B cell (primary cell): ENCODE measurements around the gene MCF2L. TPM values are rescaled to one million over a fixed set of nuclear protein-coding genes. Genes with fewer than 3 reads are reported as not detected.

ENCODE experiments used
- ATAC-seq: fragments of 200-7000 bp; cut with Tn5 transposase; one replicate; pipeline ENCODE4 v1.10.0; 2021; ENCODE audit warnings: low read depth, mild to moderate bottlenecking, moderate number of reproducible peaks, moderate library complexity
- CTCF ChIA-PET: fragments of 350-600 bp; sonication (Branson Sonifier 250); formaldehyde crosslinking; loops from one replicate; lab custom pipeline; 2021; ENCODE audit warnings: antibody characterized with exemption, inconsistent platforms; lab: Charles Lee
- POLR2A ChIA-PET: fragments of 350-600 bp; sonication (Branson Sonifier 250); formaldehyde crosslinking; loops from one replicate; lab custom pipeline; 2021; ENCODE audit warnings: antibody characterized with exemption; lab: Charles Lee
- DNase-seq: peaks from one replicate; pipeline ENCODE4 v3.0.0; 2013
- H2AFZ ChIP-seq: 2 replicates; pipeline ENCODE4 v1.6.1; 2012; ENCODE audit warnings: mild to moderate bottlenecking, low read depth, low read length; ENCODE audit not compliant: insufficient read depth, poor library complexity, severe bottlenecking
- H3K27ac ChIP-seq, 2 donors: 1 replicate in 1 of 2; 2 replicates in 1 of 2; pipeline ENCODE4 v1.5.1; 2012 to 2013; ENCODE audit warnings: low read length in 2 of 2, mild to moderate bottlenecking in 2 of 2, moderate library complexity in 1 of 2
- H3K27me3 ChIP-seq, 4 experiments: fragments of 200-600 bp in 1 of 4; sonication (generic) in 1 of 4; replicated peaks in 1 of 4; 1 replicate in 2 of 4; 2 replicates in 2 of 4; pipeline versions ENCODE4 v1.6.1 to v1.7.0; 2013 to 2016; ENCODE audit warnings: low read length in 3 of 4, mild to moderate bottlenecking in 2 of 4, mixed read lengths in 1 of 4, moderate library complexity in 1 of 4; ENCODE audit not compliant: insufficient read depth in 4 of 4, control insufficient read depth in 3 of 4; ENCODE audit errors: control extremely low read depth in 1 of 4
- H3K36me3 ChIP-seq, 2 experiments: replicated peaks in 1 of 2; 1 replicate in 1 of 2; 2 replicates in 1 of 2; pipeline versions ENCODE4 v1.6.1 to v1.7.1; 2013; ENCODE audit warnings: low read length in 1 of 2; ENCODE audit not compliant: insufficient read depth in 2 of 2, control insufficient read depth in 1 of 2; ENCODE audit errors: control extremely low read depth in 1 of 2, extremely low read depth in 1 of 2
- H3K4me1 ChIP-seq, 2 donors: fragments of 200-600 bp in 1 of 2; sonication (generic) in 1 of 2; 1 replicate in 1 of 2; 2 replicates in 1 of 2; pipeline versions ENCODE4 v1.5.1 to v1.6.1; 2013 to 2017; ENCODE audit warnings: low read length in 2 of 2; ENCODE audit not compliant: control insufficient read depth in 2 of 2, insufficient read depth in 2 of 2
- H3K4me2 ChIP-seq: replicated peaks from 2 replicates; pipeline ENCODE3; 2012; ENCODE audit warnings: mild to moderate bottlenecking, low read depth, low read length; ENCODE audit not compliant: poor library complexity, severe bottlenecking
- H3K4me3 ChIP-seq, 5 experiments: fragments of 200-600 bp in 1 of 5; sonication (generic) in 1 of 5; 1 replicate in 3 of 5; 2 replicates in 2 of 5; pipeline versions ENCODE4 v1.5.1 to v1.7.0; 2011 to 2016; ENCODE audit warnings: low read length in 4 of 5, mild to moderate bottlenecking in 4 of 5, low read depth in 2 of 5, control low read depth in 1 of 5, moderate library complexity in 1 of 5; ENCODE audit not compliant: insufficient read depth in 1 of 5; ENCODE audit errors: control extremely low read depth in 1 of 5, extremely low read depth in 1 of 5
- H3K79me2 ChIP-seq: fragments of 200-600 bp; sonication (generic); one replicate; pipeline ENCODE4 v1.6.0; 2016; ENCODE audit warnings: low read length; ENCODE audit not compliant: control insufficient read depth, insufficient read depth
- H3K9ac ChIP-seq: fragments of 200-600 bp; sonication (generic); 2 replicates; pipeline ENCODE4 v1.6.1; 2017; ENCODE audit warnings: mild to moderate bottlenecking, low read length, moderate library complexity
- H3K9me3 ChIP-seq, 3 donors: one replicate each; pipeline versions ENCODE4 v1.6.1 to v1.7.1; 2013; ENCODE audit warnings: low read length in 2 of 3; ENCODE audit not compliant: control insufficient read depth in 2 of 3, insufficient read depth in 1 of 3; ENCODE audit errors: control extremely low read depth in 1 of 3
- H4K20me1 ChIP-seq: 2 replicates; pipeline ENCODE4 v1.6.0; 2012; ENCODE audit warnings: mild to moderate bottlenecking, low read length; ENCODE audit not compliant: insufficient read depth, control insufficient read depth, poor library complexity, severe bottlenecking
- H3K27ac Mint-ChIP-seq: one replicate; pipeline ENCODE4 v1.8.0; 2021; ENCODE audit warnings: mixed read lengths
- H3K27me3 Mint-ChIP-seq: one replicate; pipeline ENCODE4 v1.8.0; 2021; ENCODE audit warnings: mixed read lengths
- H3K4me1 Mint-ChIP-seq: one replicate; pipeline ENCODE4 v1.8.0; 2021; ENCODE audit warnings: mixed read lengths
- H3K4me3 Mint-ChIP-seq: one replicate; pipeline ENCODE4 v1.8.0; 2021; ENCODE audit warnings: mixed read lengths
- H3K9me3 Mint-ChIP-seq: one replicate; pipeline ENCODE4 v1.8.0; 2022; ENCODE audit warnings: mixed read lengths; ENCODE audit not compliant: insufficient read depth
- EZH2 ChIP-seq: IDR thresholded peaks from 2 replicates; pipeline ENCODE4 v1.6.1; 2012; ENCODE audit warnings: borderline replicate concordance, low read depth, mild to moderate bottlenecking, moderate library complexity, low read length; ENCODE audit not compliant: insufficient read depth, poor library complexity, severe bottlenecking
- WGBS: methylation state at CpG from one replicate; pipeline ENCODE4 v1.1.5; 2013; ENCODE audit warnings: missing lambda C conversion rate; ENCODE audit not compliant: insufficient coverage; 5-methylcytosine and 5-hydroxymethylcytosine counted together
- intact Hi-C: fragments of 100-400 bp; cut with micrococcal nuclease; formaldehyde crosslinking; loops from one replicate; pipeline ENCODE4 v1.10.0; 2022
- polyA plus RNA-seq: library from polyadenylated mRNA; depleted of rRNA; stranded (reverse); fragments of >200 nt; gene quantifications from 2 replicates; pipeline ENCODE4 v1.2.3, GENCODE V29; 2012
- total RNA-seq, 2 donors: library from RNA; stranded (reverse); fragments of 120-200 nt in 1 of 2; gene quantifications; 1 replicate in 1 of 2; 2 replicates in 1 of 2; pipeline versions ENCODE4 v1.2.3 to v1.2.4, GENCODE V29; 2013 to 2022
- TF ChIP-seq, protein P1 (sequence below): fragments of 200-600 bp; IDR thresholded peaks from one replicate; pipeline ENCODE4 v1.8.0; 2022; ENCODE audit warnings: antibody characterized with exemption, mild to moderate bottlenecking

The MCF2L gene
- total and polyA plus RNA-seq, 2 donors (not counting 1 experiment from before 2014, with no cell fraction given): 3.7 to 8.2 TPM

- intact Hi-C loops: loop anchor here (1.0 to 2.0 kb wide), 4 partner anchors 25 to 265 kb away; partner anchors contain the start of genes CUL4A, MCF2L and PCID2
- ChIA-PET POLR2A (interaction anchor here (0.9 kb wide), 1 partner anchor 450 kb away, joined by 3 read pairs; no protein-coding TSS in a partner anchor), CTCF (interaction anchor here (0.6 to 3.2 kb wide), 11 partner anchors 9 to 619 kb away, joined by 3 to 33 read pairs (median 4); partner anchors contain the start of gene MCF2L)
- H4K20me1 ChIP-seq: no peaks in the 10 kb centered on the region
- no peaks in the 10 kb centered on the region for H3K9me3 Mint-ChIP-seq
- no peaks in the 10 kb centered on the region for H3K36me3 ChIP-seq
- peaks cover 4% of the 10 kb centered on the region for H3K4me1 Mint-ChIP-seq
- peak; percentile 45 for DNase-seq
- H3K27ac Mint-ChIP-seq: no peak overlapping the region
- no peak for TF ChIP-seq EZH2
- TF ChIP-seq, protein P1, sequence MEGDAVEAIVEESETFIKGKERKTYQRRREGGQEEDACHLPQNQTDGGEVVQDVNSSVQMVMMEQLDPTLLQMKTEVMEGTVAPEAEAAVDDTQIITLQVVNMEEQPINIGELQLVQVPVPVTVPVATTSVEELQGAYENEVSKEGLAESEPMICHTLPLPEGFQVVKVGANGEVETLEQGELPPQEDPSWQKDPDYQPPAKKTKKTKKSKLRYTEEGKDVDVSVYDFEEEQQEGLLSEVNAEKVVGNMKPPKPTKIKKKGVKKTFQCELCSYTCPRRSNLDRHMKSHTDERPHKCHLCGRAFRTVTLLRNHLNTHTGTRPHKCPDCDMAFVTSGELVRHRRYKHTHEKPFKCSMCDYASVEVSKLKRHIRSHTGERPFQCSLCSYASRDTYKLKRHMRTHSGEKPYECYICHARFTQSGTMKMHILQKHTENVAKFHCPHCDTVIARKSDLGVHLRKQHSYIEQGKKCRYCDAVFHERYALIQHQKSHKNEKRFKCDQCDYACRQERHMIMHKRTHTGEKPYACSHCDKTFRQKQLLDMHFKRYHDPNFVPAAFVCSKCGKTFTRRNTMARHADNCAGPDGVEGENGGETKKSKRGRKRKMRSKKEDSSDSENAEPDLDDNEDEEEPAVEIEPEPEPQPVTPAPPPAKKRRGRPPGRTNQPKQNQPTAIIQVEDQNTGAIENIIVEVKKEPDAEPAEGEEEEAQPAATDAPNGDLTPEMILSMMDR: no peak
- ATAC-seq: peak; percentile 32
- peak overlapping the region; percentile 79 for H2AFZ ChIP-seq
- peaks cover 30% of the 10 kb centered on the region for H3K27me3 Mint-ChIP-seq
- H3K79me2 ChIP-seq: peaks cover 4% of the 10 kb centered on the region
- peaks cover 12 to 14% of the 10 kb centered on the region in 2 donors for H3K4me1 ChIP-seq
- 3% methylated on average over 81 of the region's 81 CpGs for WGBS
- H3K9ac ChIP-seq: peak overlapping the region; percentile 67
- H3K4me3 ChIP-seq: peak overlapping the region in 4 of 5 experiments; percentile 37 to 61 (median 53)
- H3K27me3 ChIP-seq: peaks cover 0 to 33% (median 7%) of the 10 kb centered on the region in 4 experiments
- peak overlapping the region; percentile 86 for H3K4me3 Mint-ChIP-seq
- H3K4me2 ChIP-seq: peak overlapping the region; percentile 95
- no peak overlapping the region for H3K27ac ChIP-seq
- H3K9me3 ChIP-seq: no peaks in the 10 kb centered on the region
These were observed 25.5 kb upstream of the MCF2L start for GRCh38 chr13:112943309-112944125.

DNA sequence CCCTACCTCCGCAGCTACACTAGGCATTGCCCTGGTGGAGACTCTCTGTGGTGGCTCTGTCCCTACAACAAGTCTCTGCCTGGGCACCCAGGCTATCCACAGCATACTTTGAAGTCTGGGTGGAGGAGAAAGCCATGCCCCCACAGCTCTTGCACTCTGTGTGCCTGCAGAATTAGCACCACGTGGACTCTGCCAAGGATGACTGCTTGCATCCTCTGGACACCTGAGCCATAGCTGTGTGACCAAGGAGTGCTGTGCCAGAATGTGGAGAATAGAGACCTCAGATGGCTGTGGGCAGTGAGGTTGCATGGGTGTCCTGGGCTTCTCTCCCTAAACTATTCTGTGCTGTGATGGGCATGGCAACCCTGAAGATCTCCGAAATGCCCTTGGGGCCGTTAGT, 21.2 kb upstream of the MCF2L start:
- DNase-seq (no peak), ATAC-seq (no peak)
- intact Hi-C loops: no loop called here
- H4K20me1 ChIP-seq: no peaks in the 10 kb centered on the region
- no peak overlapping the region for H3K4me2 ChIP-seq
- H3K27me3 ChIP-seq: peaks cover 0 to 28% (median 7%) of the 10 kb centered on the region in 4 experiments
- no peak for TF ChIP-seq EZH2
- TF ChIP-seq, protein P1: no peak
- H3K36me3 ChIP-seq: no peaks in the 10 kb centered on the region
- H3K9me3 ChIP-seq: peaks cover 0 to 1% (median 0%) of the 10 kb centered on the region in 3 donors
- H3K79me2 ChIP-seq: peaks cover 4% of the 10 kb centered on the region
- ChIA-PET POLR2A (no interaction called here), CTCF (no interaction called here)
- H3K27ac Mint-ChIP-seq: no peak overlapping the region
- H3K9me3 Mint-ChIP-seq: no peaks in the 10 kb centered on the region
- H3K4me1 ChIP-seq: peaks cover 9 to 12% of the 10 kb centered on the region in 2 donors
- H3K9ac ChIP-seq: no peak overlapping the region
- no peak overlapping the region for H3K4me3 Mint-ChIP-seq
- H3K4me3 ChIP-seq: no peak overlapping the region
- peaks cover 35% of the 10 kb centered on the region for H3K27me3 Mint-ChIP-seq
- 89% methylated on average over 3 of the region's 4 CpGs for WGBS
- peaks cover 1% of the 10 kb centered on the region for H3K4me1 Mint-ChIP-seq
- H3K27ac ChIP-seq: no peak overlapping the region
- no peak overlapping the region for H2AFZ ChIP-seq
